Cardiac muscle cell (in vitro differentiated cells and primary cell): Measurements from ENCODE around the gene TOR1AIP2. TPM values are rescaled to one million over a fixed set of nuclear protein-coding genes. Genes with fewer than 3 reads are reported as not detected.

Experiments used
- DNase-seq, 2 donors: peaks; one replicate each; pipeline versions ENCODE4 v3.0.0 to v3.0.0-alpha.2; 2010 to 2017; ENCODE audit warnings: low read depth in 1 of 2, low spot score in 1 of 2
- H3K27ac ChIP-seq: fragments of 200-600 bp; sonication (generic); 2 replicates; pipeline ENCODE4 v1.5.1; 2016
- H3K27me3 ChIP-seq: fragments of 200-600 bp; sonication (generic); 2 replicates; pipeline ENCODE4 v1.6.0; 2016; ENCODE audit warnings: control low read depth
- H3K36me3 ChIP-seq: fragments of 200-600 bp; sonication (generic); 2 replicates; pipeline ENCODE4 v1.5.1; 2016; ENCODE audit warnings: control low read depth
- H3K4me1 ChIP-seq: fragments of 200-600 bp; sonication (generic); 2 replicates; pipeline ENCODE4 v1.8.1; 2017; ENCODE audit warnings: low read depth, mild to moderate bottlenecking, mixed run types
- H3K4me3 ChIP-seq: fragments of 200-600 bp; sonication (generic); 2 replicates; pipeline ENCODE4 v1.5.1; 2016; ENCODE audit warnings: mild to moderate bottlenecking
- H3K9me3 ChIP-seq: fragments of 200-600 bp; sonication (generic); 2 replicates; pipeline ENCODE4 v1.5.1; 2017; ENCODE audit warnings: low read depth, mild to moderate bottlenecking, control low read depth
- polyA plus RNA-seq: library from polyadenylated mRNA; unstranded; fragments of >200 nt; fragmentation: Nextera tagmentation; extraction: Ambion mirVana; gene quantifications from 2 replicates; pipeline ENCODE4 v1.2.1, GENCODE V29; 2016
- total RNA-seq: library from RNA; depleted of rRNA; stranded (reverse); fragments of >200 nt; gene quantifications from 2 replicates; pipeline ENCODE4 v1.2.3, GENCODE V29; 2016
- TF ChIP-seq, protein P1 (sequence below): IDR thresholded peaks from 2 replicates; pipeline ENCODE4 v1.5.1; 2012; ENCODE audit warnings: low read depth, mild to moderate bottlenecking, low read length

Gene TOR1AIP2
- total and polyA plus RNA-seq, 2 experiments from 2014 or later = 20.7 to 75.6 TPM

DNA sequence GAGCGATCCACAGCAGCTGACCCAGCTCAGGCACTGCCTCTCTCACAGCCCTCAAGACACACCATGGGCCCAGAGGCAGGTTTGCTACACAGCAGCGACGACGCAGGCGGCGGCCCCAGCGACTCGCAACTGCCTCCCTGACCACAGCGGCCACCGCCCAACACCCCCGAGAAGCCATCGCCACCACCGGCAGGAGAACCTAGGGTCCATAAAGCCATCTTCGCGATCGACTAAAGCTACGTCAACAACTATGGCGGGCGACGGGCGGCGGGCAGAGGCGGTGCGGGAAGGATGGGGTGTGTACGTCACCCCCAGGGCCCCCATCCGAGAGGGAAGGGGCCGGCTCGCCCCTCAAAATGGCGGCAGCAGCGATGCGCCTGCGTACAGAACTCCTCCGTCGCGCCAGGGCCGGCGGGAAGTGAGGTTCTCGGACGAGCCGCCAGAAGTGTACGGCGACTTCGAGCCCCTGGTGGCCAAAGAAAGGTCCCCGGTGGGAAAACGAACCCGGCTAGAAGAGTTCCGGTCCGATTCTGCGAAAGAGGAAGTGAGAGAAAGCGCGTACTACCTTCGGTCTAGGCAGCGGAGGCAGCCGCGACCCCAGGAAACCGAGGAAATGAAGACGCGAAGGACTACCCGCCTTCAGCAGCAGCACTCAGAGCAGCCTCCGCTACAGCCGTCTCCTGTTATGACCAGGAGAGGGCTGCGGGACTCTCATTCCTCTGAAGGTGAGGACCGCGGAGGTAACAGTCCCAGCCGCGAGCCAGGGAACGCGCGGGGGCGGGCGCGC lies 4.8 kb upstream of the TOR1AIP2 start, which contains the start of gene TOR1AIP1:
TOR1AIP1 (plus strand) TSS at position 33 of the 787 bp plus-strand sequence; CDS start at position 251, 218 bp downstream.
- H3K9me3 ChIP-seq = no peaks in the 10 kb centered on the region
- H3K4me1 ChIP-seq = peaks cover 12% of the 10 kb centered on the region
- peak within 1 kb of the TSS; percentile 59 for H3K4me3 ChIP-seq
- TF ChIP-seq, protein P1, sequence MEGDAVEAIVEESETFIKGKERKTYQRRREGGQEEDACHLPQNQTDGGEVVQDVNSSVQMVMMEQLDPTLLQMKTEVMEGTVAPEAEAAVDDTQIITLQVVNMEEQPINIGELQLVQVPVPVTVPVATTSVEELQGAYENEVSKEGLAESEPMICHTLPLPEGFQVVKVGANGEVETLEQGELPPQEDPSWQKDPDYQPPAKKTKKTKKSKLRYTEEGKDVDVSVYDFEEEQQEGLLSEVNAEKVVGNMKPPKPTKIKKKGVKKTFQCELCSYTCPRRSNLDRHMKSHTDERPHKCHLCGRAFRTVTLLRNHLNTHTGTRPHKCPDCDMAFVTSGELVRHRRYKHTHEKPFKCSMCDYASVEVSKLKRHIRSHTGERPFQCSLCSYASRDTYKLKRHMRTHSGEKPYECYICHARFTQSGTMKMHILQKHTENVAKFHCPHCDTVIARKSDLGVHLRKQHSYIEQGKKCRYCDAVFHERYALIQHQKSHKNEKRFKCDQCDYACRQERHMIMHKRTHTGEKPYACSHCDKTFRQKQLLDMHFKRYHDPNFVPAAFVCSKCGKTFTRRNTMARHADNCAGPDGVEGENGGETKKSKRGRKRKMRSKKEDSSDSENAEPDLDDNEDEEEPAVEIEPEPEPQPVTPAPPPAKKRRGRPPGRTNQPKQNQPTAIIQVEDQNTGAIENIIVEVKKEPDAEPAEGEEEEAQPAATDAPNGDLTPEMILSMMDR = peak; percentile 35
- H3K36me3 ChIP-seq = peaks cover 19% of the 10 kb centered on the region
- peak; percentile 98 to 99 for DNase-seq
- H3K27ac ChIP-seq = peak within 1 kb of the TSS; percentile 98
- H3K27me3 ChIP-seq = no peaks in the 10 kb centered on the region

GRCh38 chr1:179881642-179882252 lies 4.1 kb upstream of the TOR1AIP2 start:
- Histone ChIP-seq H3K4me3 (peak overlapping the region; percentile 59), H3K27ac (peak overlapping the region; percentile 98), H3K27me3 (no peaks in the 10 kb centered on the region), H3K9me3 (no peaks in the 10 kb centered on the region), H3K4me1 (peaks cover 12% of the 10 kb centered on the region), H3K36me3 (peaks cover 19% of the 10 kb centered on the region)
- TF ChIP-seq, protein P1 = no peak
- peak in 1 of 2 donors; percentile 96 for DNase-seq

GRCh38 chr1:179879797-179880196 lies 2.2 kb upstream of the TOR1AIP2 start:
- Histone ChIP-seq H3K27ac (no peak overlapping the region), H3K4me1 (peaks cover 12% of the 10 kb centered on the region)

GRCh38 chr1:179876300-179876715 lies 1.3 kb downstream of the TOR1AIP2 start:
- Histone ChIP-seq H3K4me3 (peak overlapping the region; percentile 56), H3K9me3 (no peaks in the 10 kb centered on the region), H3K4me1 (peaks cover 25% of the 10 kb centered on the region), H3K36me3 (peaks cover 8% of the 10 kb centered on the region), H3K27me3 (no peaks in the 10 kb centered on the region), H3K27ac (peak overlapping the region; percentile 64)
- TF ChIP-seq, protein P1 = no peak
- peak in 1 of 2 donors; percentile 62 for DNase-seq

More at GRCh38 chr1:179879797-179880196, 2.2 kb upstream of the TOR1AIP2 start:
- no peak for DNase-seq
- no peaks in the 10 kb centered on the region for H3K9me3 ChIP-seq
- no peaks in the 10 kb centered on the region for H3K27me3 ChIP-seq
- TF ChIP-seq, protein P1 = no peak
- no peak overlapping the region for H3K4me3 ChIP-seq
- H3K36me3 ChIP-seq = peaks cover 2% of the 10 kb centered on the region

DNA sequence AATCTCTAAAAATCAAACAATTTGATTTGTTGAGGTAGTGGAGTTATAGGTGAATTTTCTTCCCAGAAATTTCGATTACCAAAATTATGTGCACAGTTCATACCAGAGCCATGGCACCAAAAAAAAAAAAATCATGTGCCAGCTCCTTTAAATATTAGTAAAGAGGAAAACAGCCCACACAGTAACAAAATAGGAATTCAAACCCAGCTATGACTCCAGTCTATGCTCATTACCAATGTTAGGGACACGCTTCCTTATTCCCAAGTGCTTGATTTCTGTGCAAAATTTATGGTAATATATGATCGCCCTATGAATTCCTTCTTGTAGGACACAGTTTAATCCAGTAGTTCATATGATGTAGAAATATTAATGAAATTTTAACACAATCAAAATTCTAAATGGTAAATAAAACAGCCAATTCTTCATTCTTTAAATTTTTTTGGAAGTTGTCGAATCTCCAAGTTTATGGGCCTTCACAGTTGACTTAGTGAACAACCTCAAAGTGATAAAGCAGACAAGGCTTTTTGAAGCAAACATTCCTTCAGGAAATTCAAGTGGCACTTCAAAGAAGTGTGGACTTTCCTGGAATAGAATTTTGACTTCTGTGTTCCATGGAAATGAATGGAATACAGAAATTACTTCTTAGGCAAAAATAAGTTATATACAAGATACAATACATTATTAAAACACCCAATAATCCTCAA lies 1.9 kb downstream of the TOR1AIP2 start:
- Histone ChIP-seq H3K27ac (peak overlapping the region; percentile 64), H3K4me1 (peaks cover 28% of the 10 kb centered on the region), H3K4me3 (peak overlapping the region; percentile 56), H3K9me3 (no peaks in the 10 kb centered on the region), H3K27me3 (no peaks in the 10 kb centered on the region), H3K36me3 (peaks cover 8% of the 10 kb centered on the region)
- TF ChIP-seq, protein P1 = no peak
- peak in 1 of 2 donors; percentile 24 for DNase-seq
